ENCODE measurements around the gene CORIN. TPM values are rescaled to one million over a fixed set of nuclear protein-coding genes. Genes with fewer than 3 reads are reported as not detected.
"Not testable (repeated sequence)": the region's sequence is repeated elsewhere in the genome, so short reads cannot be mapped to it uniquely, and the experiment has no call there.

CORIN gene
- total RNA-seq, 3 donors from 2014 or later, result not detected

- no peaks in the 10 kb centered on the region for H3K9me3 Mint-ChIP-seq
- no peak overlapping the region for H3K4me3 Mint-ChIP-seq
- peaks cover 3% of the 10 kb centered on the region for H3K36me3 Mint-ChIP-seq (ENCODE audit: insufficient read depth)
- H3K27me3 Mint-ChIP-seq (ENCODE audit: low read depth), result no peaks in the 10 kb centered on the region
- peaks cover 2% of the 10 kb centered on the region for H3K4me1 Mint-ChIP-seq (ENCODE audit: low read depth)
- DNase-seq (no peak), ATAC-seq (no peak)
These were observed 270.4 kb downstream of the CORIN start for GRCh38 chr4:47567511-47567910.

- ATAC-seq, result no peak
- DNase-seq, result no peak
- Mint-ChIP-seq H3K27me3 (ENCODE audit: low read depth) (no peaks in the 10 kb centered on the region), H3K9me3 (no peaks in the 10 kb centered on the region), H3K4me1 (ENCODE audit: low read depth) (peaks cover 7% of the 10 kb centered on the region), H3K36me3 (ENCODE audit: insufficient read depth) (peaks cover 3% of the 10 kb centered on the region), H3K4me3 (no peak overlapping the region)
These were observed 270.9 kb downstream of the CORIN start for GRCh38 chr4:47566969-47567368.

- DNase-seq (no peak), ATAC-seq (no peak)
- Mint-ChIP-seq H3K36me3 (ENCODE audit: insufficient read depth) (peaks cover 3% of the 10 kb centered on the region), H3K27me3 (ENCODE audit: low read depth) (no peaks in the 10 kb centered on the region), H3K9me3 (no peaks in the 10 kb centered on the region), H3K4me1 (ENCODE audit: low read depth) (peaks cover 7% of the 10 kb centered on the region), H3K4me3 (no peak overlapping the region)
These were observed 271.3 kb downstream of the CORIN start for GRCh38 chr4:47566566-47566965.

- no peak for ATAC-seq
- Mint-ChIP-seq H3K4me3 (no peak overlapping the region), H3K9me3 (no peaks in the 10 kb centered on the region), H3K27me3 (ENCODE audit: low read depth) (no peaks in the 10 kb centered on the region), H3K4me1 (ENCODE audit: low read depth) (peaks cover 7% of the 10 kb centered on the region), H3K36me3 (ENCODE audit: insufficient read depth) (no peaks in the 10 kb centered on the region)
- no peak for DNase-seq
These were observed 275.6 kb downstream of the CORIN start for GRCh38 chr4:47562297-47562696.

- Mint-ChIP-seq H3K9me3 (no peaks in the 10 kb centered on the region), H3K36me3 (ENCODE audit: insufficient read depth) (no peaks in the 10 kb centered on the region), H3K4me3 (no peak overlapping the region), H3K4me1 (ENCODE audit: low read depth) (peaks cover 7% of the 10 kb centered on the region), H3K27me3 (ENCODE audit: low read depth) (no peaks in the 10 kb centered on the region)
- ATAC-seq (no peak), DNase-seq (no peak)
These were observed 276.5 kb downstream of the CORIN start for GRCh38 chr4:47561331-47561730.

- no peaks in the 10 kb centered on the region for H3K27me3 Mint-ChIP-seq (ENCODE audit: low read depth)
- no peak for ATAC-seq
- no peaks in the 10 kb centered on the region for H3K9me3 Mint-ChIP-seq
- no peaks in the 10 kb centered on the region for H3K36me3 Mint-ChIP-seq (ENCODE audit: insufficient read depth)
- no peak for DNase-seq
- H3K4me1 Mint-ChIP-seq (ENCODE audit: low read depth), result peaks cover 7% of the 10 kb centered on the region
- H3K4me3 Mint-ChIP-seq, result no peak overlapping the region
These were observed 277.2 kb downstream of the CORIN start for GRCh38 chr4:47560682-47561081.

- DNase-seq, result no peak
- Mint-ChIP-seq H3K4me1 (ENCODE audit: low read depth) (peaks cover 2% of the 10 kb centered on the region), H3K9me3 (no peaks in the 10 kb centered on the region), H3K4me3 (no peak overlapping the region), H3K27me3 (ENCODE audit: low read depth) (no peaks in the 10 kb centered on the region), H3K36me3 (ENCODE audit: insufficient read depth) (no peaks in the 10 kb centered on the region)
- ATAC-seq, result no peak
These were observed 280.6 kb downstream of the CORIN start for GRCh38 chr4:47557255-47557654.

GRCh38 chr4:47555920-47556319, 281.9 kb downstream of the CORIN start:
- not testable (repeated sequence) for ATAC-seq; H3K9me3 Mint-ChIP-seq; H3K36me3 Mint-ChIP-seq (ENCODE audit: insufficient read depth); H3K4me1 Mint-ChIP-seq (ENCODE audit: low read depth); H3K4me3 Mint-ChIP-seq; DNase-seq; H3K27me3 Mint-ChIP-seq (ENCODE audit: low read depth)

- Mint-ChIP-seq H3K4me3 (no peak overlapping the region), H3K36me3 (ENCODE audit: insufficient read depth) (no peaks in the 10 kb centered on the region), H3K27me3 (ENCODE audit: low read depth) (no peaks in the 10 kb centered on the region), H3K9me3 (no peaks in the 10 kb centered on the region), H3K4me1 (ENCODE audit: low read depth) (no peaks in the 10 kb centered on the region)
- DNase-seq (no peak), ATAC-seq (no peak)
These were observed 284.3 kb downstream of the CORIN start for GRCh38 chr4:47553329-47554125.

GRCh38 chr4:47551682-47552081, 286.2 kb downstream of the CORIN start:
- DNase-seq, result no peak
- peaks cover 3% of the 10 kb centered on the region for H3K36me3 Mint-ChIP-seq (ENCODE audit: insufficient read depth)
- no peaks in the 10 kb centered on the region for H3K4me1 Mint-ChIP-seq (ENCODE audit: low read depth)
- ATAC-seq, result no peak
- H3K27me3 Mint-ChIP-seq (ENCODE audit: low read depth), result no peaks in the 10 kb centered on the region
- no peak overlapping the region for H3K4me3 Mint-ChIP-seq
- no peaks in the 10 kb centered on the region for H3K9me3 Mint-ChIP-seq

- Mint-ChIP-seq H3K27me3 (ENCODE audit: low read depth) (no peaks in the 10 kb centered on the region), H3K4me3 (no peak overlapping the region), H3K4me1 (ENCODE audit: low read depth) (no peaks in the 10 kb centered on the region), H3K9me3 (no peaks in the 10 kb centered on the region), H3K36me3 (ENCODE audit: insufficient read depth) (peaks cover 3% of the 10 kb centered on the region)
- ATAC-seq (no peak), DNase-seq (no peak)
These were observed 286.8 kb downstream of the CORIN start for GRCh38 chr4:47550899-47551548.

- DNase-seq; H3K4me3 Mint-ChIP-seq; H3K36me3 Mint-ChIP-seq (ENCODE audit: insufficient read depth); H3K9me3 Mint-ChIP-seq; H3K4me1 Mint-ChIP-seq (ENCODE audit: low read depth); ATAC-seq; H3K27me3 Mint-ChIP-seq (ENCODE audit: low read depth): not testable (repeated sequence)
These were observed 287.5 kb downstream of the CORIN start for GRCh38 chr4:47550357-47550756.
